ENCODE data around the gene VSIG2.

The VSIG2 gene

GRCh38 chr11:124768914-124769313, 16.9 kb upstream of the VSIG2 start:
- no peak overlapping the region for H3K4me3 ChIP-seq (ENCODE audit: low read depth, low read length)
- DNase-seq (ENCODE audit: low read depth) = no peak

- no peak for DNase-seq (ENCODE audit: low read depth)
- H3K4me3 ChIP-seq (ENCODE audit: low read depth, low read length) = no peak overlapping the region
Observed at GRCh38 chr11:124766156-124766555, 14.1 kb upstream of the VSIG2 start.

GRCh38 chr11:124763156-124763947, 11.3 kb upstream of the VSIG2 start:
- DNase-seq (ENCODE audit: low read depth) = peak; percentile 24
- peak overlapping the region; percentile 46 for H3K4me3 ChIP-seq (ENCODE audit: low read depth, low read length)

GRCh38 chr11:124762624-124763155, 10.6 kb upstream of the VSIG2 start:
- H3K4me3 ChIP-seq (ENCODE audit: low read depth, low read length) = peak overlapping the region; percentile 46

GRCh38 chr11:124762105-124762623, 10.1 kb upstream of the VSIG2 start, which contains the start of gene ESAM:
TSS of gene ESAM (minus strand) at chr11:124762290. CDS start at chr11:124762154, 136 bp downstream.
- peak within 1 kb of the TSS; percentile 46 for H3K4me3 ChIP-seq (ENCODE audit: low read depth, low read length)
- DNase-seq (ENCODE audit: low read depth) = no peak

More at GRCh38 chr11:124762624-124763155, 10.6 kb upstream of the VSIG2 start:
- no peak for DNase-seq (ENCODE audit: low read depth)

GRCh38 chr11:124761301-124762104, 9.4 kb upstream of the VSIG2 start:
- DNase-seq (ENCODE audit: low read depth) = no peak
- no peak overlapping the region for H3K4me3 ChIP-seq (ENCODE audit: low read depth, low read length)

- no peak for DNase-seq (ENCODE audit: low read depth)
- H3K4me3 ChIP-seq (ENCODE audit: low read depth, low read length) = no peak overlapping the region
Observed at GRCh38 chr11:124760806-124761205, 8.8 kb upstream of the VSIG2 start.

- DNase-seq (ENCODE audit: low read depth) = no peak
- H3K4me3 ChIP-seq (ENCODE audit: low read depth, low read length) = no peak overlapping the region
Observed at GRCh38 chr11:124760205-124760652, 8.2 kb upstream of the VSIG2 start.

- no peak for DNase-seq (ENCODE audit: low read depth)
- H3K4me3 ChIP-seq (ENCODE audit: low read depth, low read length) = no peak overlapping the region
Observed at GRCh38 chr11:124759266-124760204, 7.5 kb upstream of the VSIG2 start.

- DNase-seq (ENCODE audit: low read depth) = no peak
- H3K4me3 ChIP-seq (ENCODE audit: low read depth, low read length) = peak overlapping the region; percentile 42
Observed at GRCh38 chr11:124758355-124759265, 6.6 kb upstream of the VSIG2 start.

GRCh38 chr11:124757320-124757719, 5.3 kb upstream of the VSIG2 start:
- no peak overlapping the region for H3K4me3 ChIP-seq (ENCODE audit: low read depth, low read length)
- no peak for DNase-seq (ENCODE audit: low read depth)

- DNase-seq (ENCODE audit: low read depth) = no peak
- no peak overlapping the region for H3K4me3 ChIP-seq (ENCODE audit: low read depth, low read length)
Observed at GRCh38 chr11:124756753-124757227, 4.7 kb upstream of the VSIG2 start.

GRCh38 chr11:124756033-124756752, 4.1 kb upstream of the VSIG2 start:
- H3K4me3 ChIP-seq (ENCODE audit: low read depth, low read length) = no peak overlapping the region
- no peak for DNase-seq (ENCODE audit: low read depth)

GRCh38 chr11:124754710-124755109, 2.7 kb upstream of the VSIG2 start:
- no peak overlapping the region for H3K4me3 ChIP-seq (ENCODE audit: low read depth, low read length)

GRCh38 chr11:124754309-124754708, 2.3 kb upstream of the VSIG2 start:
- no peak overlapping the region for H3K4me3 ChIP-seq (ENCODE audit: low read depth, low read length)
- no peak for DNase-seq (ENCODE audit: low read depth)

More at GRCh38 chr11:124754710-124755109, 2.7 kb upstream of the VSIG2 start:
- DNase-seq (ENCODE audit: low read depth) = no peak

GRCh38 chr11:124753624-124754023, 1.6 kb upstream of the VSIG2 start:
- no peak overlapping the region for H3K4me3 ChIP-seq (ENCODE audit: low read depth, low read length)
- no peak for DNase-seq (ENCODE audit: low read depth)

GRCh38 chr11:124753205-124753604, 1.1 kb upstream of the VSIG2 start:
- H3K4me3 ChIP-seq (ENCODE audit: low read depth, low read length) = no peak overlapping the region
- DNase-seq (ENCODE audit: low read depth) = no peak

Data from skeletal muscle cell (primary cell).